ENCODE results near the gene ADAMTS14.

DNA sequence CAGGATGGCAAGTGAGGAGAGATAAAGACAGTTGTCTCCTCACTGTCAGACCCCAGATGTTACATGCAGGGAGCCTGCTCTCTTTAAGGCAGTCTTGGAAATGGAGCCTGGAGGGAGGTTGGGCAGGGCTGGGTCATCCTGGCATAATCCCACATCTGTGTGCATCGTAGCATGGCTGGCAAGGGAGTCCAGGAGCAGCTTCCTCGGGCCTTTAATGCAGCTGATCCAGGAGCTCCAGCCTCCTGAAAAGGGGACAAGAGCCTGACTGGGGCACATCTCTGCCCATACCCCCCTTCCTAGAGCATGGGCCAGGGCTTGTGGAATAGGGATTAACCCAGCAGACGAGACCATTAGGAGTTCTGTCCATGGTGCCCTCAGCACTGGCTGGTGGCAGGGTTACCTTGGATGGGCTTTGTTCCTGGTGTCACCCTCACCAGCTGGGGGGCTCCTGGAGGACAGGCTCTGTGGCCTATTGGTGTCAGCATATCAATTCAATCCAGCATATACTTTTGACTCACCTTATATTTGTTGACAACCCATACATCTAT, 77.9 kb downstream of the ADAMTS14 start:
- TF ChIP-seq POLR2A (IDR thresholded peaks at IDR 0.05; ENCODE audit: extremely low read depth, insufficient read length): no peak
- TF ChIP-seq, protein P1, sequence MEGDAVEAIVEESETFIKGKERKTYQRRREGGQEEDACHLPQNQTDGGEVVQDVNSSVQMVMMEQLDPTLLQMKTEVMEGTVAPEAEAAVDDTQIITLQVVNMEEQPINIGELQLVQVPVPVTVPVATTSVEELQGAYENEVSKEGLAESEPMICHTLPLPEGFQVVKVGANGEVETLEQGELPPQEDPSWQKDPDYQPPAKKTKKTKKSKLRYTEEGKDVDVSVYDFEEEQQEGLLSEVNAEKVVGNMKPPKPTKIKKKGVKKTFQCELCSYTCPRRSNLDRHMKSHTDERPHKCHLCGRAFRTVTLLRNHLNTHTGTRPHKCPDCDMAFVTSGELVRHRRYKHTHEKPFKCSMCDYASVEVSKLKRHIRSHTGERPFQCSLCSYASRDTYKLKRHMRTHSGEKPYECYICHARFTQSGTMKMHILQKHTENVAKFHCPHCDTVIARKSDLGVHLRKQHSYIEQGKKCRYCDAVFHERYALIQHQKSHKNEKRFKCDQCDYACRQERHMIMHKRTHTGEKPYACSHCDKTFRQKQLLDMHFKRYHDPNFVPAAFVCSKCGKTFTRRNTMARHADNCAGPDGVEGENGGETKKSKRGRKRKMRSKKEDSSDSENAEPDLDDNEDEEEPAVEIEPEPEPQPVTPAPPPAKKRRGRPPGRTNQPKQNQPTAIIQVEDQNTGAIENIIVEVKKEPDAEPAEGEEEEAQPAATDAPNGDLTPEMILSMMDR (IDR thresholded peaks at IDR 0.05; ENCODE audit: low read depth, low read length): no peak

Data from NB4 (cell line).